AG09309 (cell line): ENCODE measurements around the gene EIF3F.
A peak's percentile ranks its signal among the peaks of the same experiment; 100 is the strongest.

ENCODE experiments used
- DNase-seq: peaks from one replicate; pipeline ENCODE4 v3.0.0-alpha.2; 2010; ENCODE audit warnings: low read depth
- H3K4me3 ChIP-seq: 2 replicates; pipeline ENCODE4 v1.5.1; 2011; ENCODE audit warnings: mild to moderate bottlenecking, low read depth, low read length, moderate library complexity; ENCODE audit not compliant: control insufficient read depth
- TF ChIP-seq, protein P1 (sequence below): IDR thresholded peaks from 2 replicates; pipeline ENCODE4 v1.5.1; 2011; ENCODE audit warnings: mild to moderate bottlenecking, low read depth, low read length, inconsistent platforms; ENCODE audit not compliant: insufficient read depth, control insufficient read depth; ENCODE audit errors: missing control alignments

EIF3F gene, protein sequence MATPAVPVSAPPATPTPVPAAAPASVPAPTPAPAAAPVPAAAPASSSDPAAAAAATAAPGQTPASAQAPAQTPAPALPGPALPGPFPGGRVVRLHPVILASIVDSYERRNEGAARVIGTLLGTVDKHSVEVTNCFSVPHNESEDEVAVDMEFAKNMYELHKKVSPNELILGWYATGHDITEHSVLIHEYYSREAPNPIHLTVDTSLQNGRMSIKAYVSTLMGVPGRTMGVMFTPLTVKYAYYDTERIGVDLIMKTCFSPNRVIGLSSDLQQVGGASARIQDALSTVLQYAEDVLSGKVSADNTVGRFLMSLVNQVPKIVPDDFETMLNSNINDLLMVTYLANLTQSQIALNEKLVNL

GRCh38 chr11:7986768-7987559 is at the start of gene EIF3F:
TSS of gene EIF3F (plus strand) at chr11:7987337. CDS start at chr11:7987353, 16 bp downstream.
- H3K4me3 ChIP-seq = peak within 1 kb of the TSS; percentile 63
- TF ChIP-seq, protein P1, sequence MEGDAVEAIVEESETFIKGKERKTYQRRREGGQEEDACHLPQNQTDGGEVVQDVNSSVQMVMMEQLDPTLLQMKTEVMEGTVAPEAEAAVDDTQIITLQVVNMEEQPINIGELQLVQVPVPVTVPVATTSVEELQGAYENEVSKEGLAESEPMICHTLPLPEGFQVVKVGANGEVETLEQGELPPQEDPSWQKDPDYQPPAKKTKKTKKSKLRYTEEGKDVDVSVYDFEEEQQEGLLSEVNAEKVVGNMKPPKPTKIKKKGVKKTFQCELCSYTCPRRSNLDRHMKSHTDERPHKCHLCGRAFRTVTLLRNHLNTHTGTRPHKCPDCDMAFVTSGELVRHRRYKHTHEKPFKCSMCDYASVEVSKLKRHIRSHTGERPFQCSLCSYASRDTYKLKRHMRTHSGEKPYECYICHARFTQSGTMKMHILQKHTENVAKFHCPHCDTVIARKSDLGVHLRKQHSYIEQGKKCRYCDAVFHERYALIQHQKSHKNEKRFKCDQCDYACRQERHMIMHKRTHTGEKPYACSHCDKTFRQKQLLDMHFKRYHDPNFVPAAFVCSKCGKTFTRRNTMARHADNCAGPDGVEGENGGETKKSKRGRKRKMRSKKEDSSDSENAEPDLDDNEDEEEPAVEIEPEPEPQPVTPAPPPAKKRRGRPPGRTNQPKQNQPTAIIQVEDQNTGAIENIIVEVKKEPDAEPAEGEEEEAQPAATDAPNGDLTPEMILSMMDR = peak; percentile 82

DNA sequence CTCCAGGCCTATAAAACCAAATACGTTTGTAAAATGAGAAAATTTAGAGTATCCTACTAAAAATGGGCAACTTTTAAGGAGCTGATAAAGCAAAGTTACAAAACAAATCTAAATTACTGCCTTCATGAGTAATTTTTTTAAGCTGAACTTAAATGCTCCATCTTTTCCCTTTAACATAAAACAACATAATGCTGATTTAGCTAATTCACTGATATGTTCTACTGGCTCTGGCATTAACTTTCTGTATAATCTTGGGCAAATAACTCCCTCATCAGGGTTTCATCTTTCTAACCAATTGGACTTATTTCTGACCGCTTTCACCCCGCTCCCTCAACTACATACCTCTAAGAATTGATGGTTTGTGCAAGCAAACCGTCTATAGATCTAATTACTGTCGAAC is 46.0 kb upstream of the EIF3F start:
- no peak for DNase-seq
- TF ChIP-seq, protein P1 = no peak
- H3K4me3 ChIP-seq = no peak overlapping the region

More at GRCh38 chr11:7986768-7987559, at the start of gene EIF3F:
- peak; percentile 100 for DNase-seq

GRCh38 chr11:7941608-7942007 is 45.5 kb upstream of the EIF3F start, which contains the start of gene OR10A3:
TSS of gene OR10A3 (minus strand) at chr11:7941708. CDS start at chr11:7939520, 2,188 bp downstream.
- TF ChIP-seq, protein P1 = no peak
- no peak for DNase-seq

GRCh38 chr11:7944123-7944522 is 43.0 kb upstream of the EIF3F start:
- TF ChIP-seq, protein P1 = no peak
- DNase-seq = no peak
- no peak overlapping the region for H3K4me3 ChIP-seq

More at GRCh38 chr11:7941608-7942007, 45.5 kb upstream of the EIF3F start, which contains the start of gene OR10A3:
- no peak within 1 kb of the TSS for H3K4me3 ChIP-seq

DNA sequence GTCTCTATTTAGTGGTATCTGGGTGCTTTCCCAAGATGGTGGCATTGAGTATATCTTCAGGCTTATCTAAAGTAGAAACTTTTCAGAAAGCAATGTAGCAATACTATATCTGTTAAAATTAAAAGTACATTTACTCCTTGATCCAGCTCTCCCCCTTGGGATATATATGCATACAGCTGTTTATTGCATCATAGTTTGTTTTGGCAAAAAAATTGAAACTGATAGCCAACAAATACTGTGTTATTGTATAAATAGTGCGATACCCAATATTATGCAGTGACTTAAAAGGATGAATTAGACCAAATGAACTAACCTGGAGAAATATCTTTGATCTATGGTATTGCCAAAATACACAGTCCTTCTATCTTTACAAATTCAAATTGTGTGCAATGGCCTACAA is 37.2 kb upstream of the EIF3F start:
- TF ChIP-seq, protein P1 = no peak
- no peak for DNase-seq
- H3K4me3 ChIP-seq = no peak overlapping the region

- H3K4me3 ChIP-seq = no peak overlapping the region
- DNase-seq = no peak
- TF ChIP-seq, protein P1 = no peak
Observed at GRCh38 chr11:7955191-7955590, 31.9 kb upstream of the EIF3F start.
